HuH-7.5 (cell line): ENCODE measurements around the gene VAV3.
"Not testable (repeated sequence)": the region's sequence is repeated elsewhere in the genome, so short reads cannot be mapped to it uniquely, and the experiment has no call there.

Source experiments
- DNase-seq: peaks from one replicate; pipeline ENCODE4 v3.0.0; 2011; ENCODE audit warnings: low spot score

The VAV3 gene

DNA sequence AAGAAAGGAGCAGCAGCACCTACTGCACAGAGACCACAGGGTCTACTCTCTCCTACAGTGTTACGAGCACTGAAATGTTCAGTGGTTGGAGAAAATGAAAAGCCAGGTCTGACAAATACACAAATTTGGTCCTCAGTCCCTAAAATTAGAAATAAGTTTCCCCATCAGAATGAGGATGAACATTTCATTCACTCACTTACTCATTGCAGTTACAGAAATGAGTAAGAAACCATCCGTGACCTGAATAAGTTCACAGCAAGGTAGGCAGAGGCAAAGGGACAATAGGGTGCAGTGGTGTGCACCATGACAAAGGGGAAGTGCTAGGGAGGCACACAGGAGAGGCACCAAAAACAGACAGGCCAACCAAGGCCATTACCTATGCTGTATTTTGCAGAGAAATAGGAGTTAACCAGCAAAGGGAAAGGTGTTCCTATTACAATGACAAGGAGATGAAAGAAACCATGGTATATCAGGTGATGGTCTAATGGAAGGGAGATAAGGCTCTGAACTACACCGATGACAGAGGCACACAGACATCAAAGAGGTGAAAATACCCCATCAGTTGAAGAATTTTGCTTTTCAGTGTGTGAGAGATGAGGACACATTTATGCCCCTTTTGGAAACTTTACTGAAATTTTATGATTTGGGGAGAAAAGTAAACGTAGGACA lies 29.4 kb downstream of the VAV3 start:
- DNase-seq: no peak

DNA sequence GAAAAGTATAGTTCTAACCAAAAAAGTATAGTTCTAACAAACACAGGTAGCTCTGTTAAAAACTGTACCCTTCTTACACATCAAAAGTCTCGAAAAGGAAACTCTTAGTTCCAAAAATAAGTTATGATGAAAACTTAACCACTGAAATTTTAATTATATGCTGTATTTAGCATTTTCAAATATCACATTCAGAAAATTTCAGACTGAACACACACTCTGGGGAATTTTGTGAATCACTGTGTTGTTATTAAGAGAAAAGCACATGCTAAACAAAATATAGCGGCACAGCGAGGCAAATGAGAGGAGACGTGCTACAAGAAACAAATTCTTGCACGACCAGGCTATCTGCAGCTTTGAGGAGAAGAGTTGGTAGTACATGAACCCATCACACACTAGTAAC lies 30.4 kb downstream of the VAV3 start:
- DNase-seq: no peak

DNA sequence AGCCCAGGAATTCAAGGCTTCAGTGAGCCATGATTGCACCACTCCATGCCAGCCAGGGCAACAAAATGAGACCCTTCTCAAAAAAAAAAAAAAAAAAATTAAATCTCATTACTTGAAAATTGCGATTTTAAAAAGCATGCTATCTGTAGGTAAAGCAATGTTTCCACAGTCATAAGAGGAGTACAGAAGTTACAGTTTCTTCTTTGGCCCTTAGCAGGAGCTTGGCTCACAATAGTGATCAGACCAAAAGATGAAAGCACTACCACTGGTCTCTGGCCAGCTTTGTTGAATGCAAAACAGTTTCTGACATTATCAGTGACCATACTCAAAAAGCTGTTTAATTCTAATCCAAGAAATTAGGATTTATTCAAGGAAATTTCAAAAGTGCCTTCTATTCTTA lies 31.2 kb downstream of the VAV3 start:
- no peak for DNase-seq

DNA sequence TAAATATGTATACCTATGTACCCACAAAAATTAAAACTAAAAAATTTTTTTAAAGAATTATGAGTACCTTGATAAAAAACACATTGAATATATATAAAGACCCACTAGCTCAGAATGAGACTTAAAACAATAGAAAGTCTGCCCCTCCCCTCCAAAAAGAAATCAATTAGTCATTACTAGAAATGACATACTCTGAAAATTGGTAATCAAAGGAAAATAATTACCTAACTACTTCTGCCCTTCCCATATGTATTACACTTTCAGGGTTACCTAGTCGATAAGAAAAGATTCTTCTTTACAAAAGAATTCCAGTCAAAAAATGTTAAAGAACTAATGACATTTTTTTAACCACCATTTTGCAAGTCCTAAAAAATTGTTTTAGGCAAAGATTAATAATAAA lies 34.7 kb downstream of the VAV3 start:
- DNase-seq: no peak

DNA sequence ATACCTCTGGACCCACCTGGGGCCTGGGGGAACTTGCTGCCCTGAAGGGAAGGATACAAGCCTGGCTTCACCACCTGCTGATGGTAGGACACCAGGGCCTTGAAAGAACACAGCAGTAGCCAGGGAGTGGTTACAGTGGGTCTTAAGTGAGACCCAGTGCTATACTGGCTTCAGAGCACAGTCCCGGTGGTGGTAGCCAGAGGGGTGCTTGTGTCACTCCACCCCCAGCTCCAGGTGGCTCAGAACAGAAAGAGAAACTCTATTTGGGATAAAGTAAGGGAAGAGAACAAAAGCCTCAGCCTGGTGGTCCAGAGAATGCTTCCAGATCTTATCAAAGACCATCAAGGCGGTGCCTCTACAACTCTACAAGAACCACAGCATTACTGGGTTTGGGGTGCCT lies 37.2 kb downstream of the VAV3 start:
- no peak for DNase-seq

DNA sequence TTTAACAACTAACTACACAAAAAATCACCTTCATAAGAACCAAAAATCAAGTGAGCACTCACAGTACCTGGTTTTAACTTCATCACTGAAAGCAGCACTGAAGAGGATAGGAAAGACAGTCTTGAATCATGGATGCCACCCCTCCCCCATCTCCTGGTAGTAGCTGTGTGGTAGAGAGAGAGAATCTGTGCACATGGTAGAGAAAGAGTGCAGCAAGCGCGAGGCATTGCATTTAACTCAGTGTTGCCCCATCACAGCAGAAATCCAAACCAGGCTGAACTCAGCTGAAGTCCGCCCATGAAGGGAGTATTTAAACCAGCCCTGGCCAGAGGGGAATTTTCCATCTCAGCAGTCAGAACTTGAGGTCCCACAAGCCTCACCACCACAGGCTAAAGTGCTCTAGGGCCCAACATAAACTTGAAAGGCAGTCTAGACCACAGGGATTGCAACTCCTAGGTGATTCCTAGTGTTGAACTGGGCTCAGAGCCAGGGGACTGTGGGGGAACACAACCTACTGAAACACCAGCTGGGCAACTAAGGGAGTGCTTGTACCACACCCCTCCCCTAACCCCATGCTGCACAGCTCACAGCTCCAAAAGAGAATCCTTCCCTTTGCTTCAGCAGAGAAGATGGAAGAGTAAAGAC lies 38.4 kb downstream of the VAV3 start:
- DNase-seq: no peak

DNA sequence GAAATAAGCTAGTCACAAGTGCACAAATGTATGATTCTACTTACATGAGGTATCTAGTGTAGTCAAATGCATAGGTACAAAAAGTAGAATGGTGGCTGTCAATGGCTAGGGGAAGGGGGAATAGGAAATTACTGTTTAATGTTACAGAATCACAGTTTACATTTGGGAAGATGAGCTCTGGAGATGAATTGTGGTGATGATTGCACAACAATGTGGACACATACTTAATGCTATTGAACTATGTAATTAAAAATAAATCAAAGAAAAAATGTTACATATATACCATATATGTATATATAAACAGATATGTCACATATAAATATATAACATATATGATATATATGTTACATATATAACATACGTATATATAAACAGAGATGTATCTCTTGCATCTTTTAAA lies 39.4 kb downstream of the VAV3 start:
- DNase-seq: no peak

DNA sequence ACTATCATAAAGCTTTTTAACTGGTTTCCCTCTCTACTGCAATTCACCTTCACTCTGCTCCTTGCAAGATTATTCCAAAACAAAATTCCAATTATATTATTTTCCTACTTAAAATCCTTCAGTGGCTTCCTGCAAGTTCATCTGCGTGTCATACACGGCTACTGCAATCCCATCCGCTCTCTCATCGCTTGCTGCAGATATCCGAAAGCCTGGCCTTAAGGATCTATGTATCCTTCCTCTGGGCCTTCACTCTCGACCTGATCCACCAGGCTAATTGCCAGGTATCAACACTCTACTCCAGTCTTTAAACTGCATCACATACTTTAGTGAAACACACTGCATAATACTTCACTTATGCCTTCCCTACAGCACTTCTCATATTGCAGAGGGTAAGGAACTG lies 44.0 kb downstream of the VAV3 start:
- DNase-seq: no peak

DNA sequence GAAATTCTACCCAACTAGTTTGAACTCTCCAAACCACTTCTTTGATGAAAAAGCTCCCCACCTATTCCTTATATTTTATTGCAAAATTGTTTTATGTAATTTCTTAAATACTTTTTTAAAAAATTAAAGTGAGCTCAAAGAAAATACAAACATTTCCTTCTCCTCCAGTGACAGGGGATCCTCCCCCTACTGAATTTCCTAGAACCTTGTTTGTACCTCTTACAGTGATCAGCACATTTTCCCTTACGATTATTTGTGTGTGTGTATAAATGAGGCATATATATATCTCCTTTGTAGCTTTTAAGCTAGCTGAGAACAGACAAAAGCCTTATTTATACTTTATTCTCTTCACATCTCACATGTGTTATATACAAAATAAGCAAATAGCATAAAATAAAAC lies 44.4 kb downstream of the VAV3 start:
- no peak for DNase-seq

DNA sequence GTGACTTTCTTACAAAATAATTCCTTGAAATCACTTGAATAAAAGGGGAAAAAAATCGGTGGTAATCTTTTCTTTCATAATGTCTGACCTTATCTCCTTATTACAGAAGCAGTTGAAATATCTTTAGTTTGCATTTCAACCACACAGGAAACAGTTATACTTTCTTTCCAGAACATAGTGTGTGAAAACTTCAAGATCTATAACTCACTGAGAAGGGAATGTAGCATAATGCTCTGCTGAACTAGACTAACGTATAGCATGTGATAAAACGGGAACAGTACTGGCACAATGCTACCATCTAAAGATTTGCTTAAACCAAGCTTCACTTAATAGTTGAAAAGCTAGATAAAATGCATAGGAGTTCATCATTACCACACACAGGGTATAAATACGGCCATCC lies 45.0 kb downstream of the VAV3 start:
- DNase-seq: no peak

DNA sequence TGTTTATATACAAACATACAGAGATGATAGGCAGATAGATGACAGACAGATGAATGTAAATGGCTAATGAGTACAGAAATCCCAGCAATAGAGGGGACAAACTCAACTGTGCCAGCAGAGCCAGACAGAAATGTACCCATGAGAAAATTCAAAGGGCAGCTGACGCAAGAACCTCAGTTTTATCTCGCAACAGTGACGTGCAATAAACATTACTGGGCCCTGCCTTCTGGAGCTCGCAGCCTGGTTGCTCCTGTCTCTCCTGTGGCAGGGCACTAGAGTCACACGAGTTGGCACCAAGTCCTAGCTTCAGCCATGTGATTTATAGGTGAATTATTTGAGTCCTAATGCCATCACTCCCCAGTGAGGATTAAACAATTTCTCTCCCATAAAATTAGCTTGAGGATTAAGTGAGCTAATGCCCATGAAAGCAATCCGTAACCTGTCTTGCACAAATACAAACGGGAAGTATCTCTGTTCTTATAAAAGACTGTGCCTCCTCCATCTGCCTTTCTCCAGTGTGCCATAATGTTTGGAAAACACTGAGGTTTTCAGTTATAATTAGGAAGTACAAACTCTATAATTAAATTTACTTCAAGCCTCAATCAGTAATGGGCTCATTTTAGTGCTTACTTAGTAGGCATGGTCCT lies 50.7 kb downstream of the VAV3 start:
- DNase-seq: no peak

DNA sequence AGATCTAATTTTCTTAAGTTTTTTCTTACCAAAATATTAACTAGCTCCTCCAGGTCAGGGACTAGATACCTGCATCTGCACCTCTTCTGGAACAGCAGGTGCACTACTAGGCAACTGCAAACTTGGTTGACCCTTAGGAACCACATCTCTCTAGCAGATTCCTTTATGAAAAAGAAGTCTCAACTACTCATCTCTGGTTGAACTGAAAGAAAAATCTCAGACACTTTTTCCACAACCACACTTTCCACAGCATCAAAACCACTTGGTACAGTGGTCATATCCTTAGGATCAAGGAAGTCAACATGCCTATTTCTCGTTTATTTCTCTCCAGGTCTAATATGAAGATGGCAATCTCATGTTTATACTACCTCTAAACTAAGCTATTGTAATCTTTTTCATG lies 52.3 kb downstream of the VAV3 start:
- DNase-seq: no peak

DNA sequence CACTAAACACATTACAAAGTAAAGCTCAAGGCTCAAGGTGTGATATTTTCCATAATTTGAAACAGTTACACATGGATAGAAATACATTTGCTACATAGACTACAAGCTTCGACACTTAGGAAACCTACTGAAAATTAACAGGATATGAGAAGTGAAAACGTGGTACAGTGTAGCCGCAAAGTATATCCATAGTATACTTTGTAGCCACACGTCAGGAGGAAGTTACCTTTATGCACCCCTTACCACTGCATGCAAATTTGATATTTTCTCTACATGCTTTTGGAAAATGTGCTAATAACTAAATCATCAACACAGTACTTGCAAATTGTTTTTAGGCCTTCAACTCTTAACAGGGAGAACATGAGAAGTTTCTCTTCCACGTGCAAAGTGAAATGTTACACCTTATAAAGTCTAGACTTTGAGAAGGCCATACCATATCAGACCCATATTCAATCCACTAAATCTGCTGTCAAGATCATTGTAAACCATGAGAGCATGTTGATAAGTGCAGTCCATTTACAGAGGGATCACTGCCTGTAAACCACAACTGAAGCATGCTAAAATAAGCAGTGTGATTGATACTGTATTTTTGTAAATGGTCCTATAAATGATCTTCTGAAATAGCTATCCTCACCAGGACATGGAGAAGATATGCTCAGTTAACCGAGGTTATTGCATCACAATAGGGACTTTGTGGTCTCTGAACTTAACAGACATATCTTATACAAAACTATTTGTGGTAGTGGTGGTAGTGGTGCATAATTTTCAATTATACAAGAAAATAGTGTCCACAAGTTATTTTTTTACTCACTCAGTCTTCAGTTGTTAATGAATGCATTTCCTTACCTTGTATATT lies 64.7 kb downstream of the VAV3 start:
- no peak for DNase-seq

DNA sequence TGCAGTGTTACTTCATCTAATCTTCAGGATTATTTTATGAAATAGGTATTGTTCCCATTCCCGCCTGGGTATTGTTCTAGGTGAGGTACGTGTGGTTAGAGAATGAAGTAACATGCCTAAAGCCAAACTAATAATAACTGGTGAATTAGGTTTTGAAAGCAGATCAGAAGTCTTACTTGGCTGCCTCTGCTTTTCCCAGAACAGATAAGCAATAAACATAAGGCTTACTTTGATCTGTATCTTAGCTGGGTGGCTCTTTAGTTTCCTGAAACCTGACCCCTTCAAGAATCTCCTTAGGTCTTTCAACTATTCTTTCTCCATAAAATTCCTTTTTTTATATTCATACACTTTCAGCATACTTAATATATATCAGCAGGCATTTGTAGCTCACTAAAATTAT lies 65.3 kb downstream of the VAV3 start:
- no peak for DNase-seq

DNA sequence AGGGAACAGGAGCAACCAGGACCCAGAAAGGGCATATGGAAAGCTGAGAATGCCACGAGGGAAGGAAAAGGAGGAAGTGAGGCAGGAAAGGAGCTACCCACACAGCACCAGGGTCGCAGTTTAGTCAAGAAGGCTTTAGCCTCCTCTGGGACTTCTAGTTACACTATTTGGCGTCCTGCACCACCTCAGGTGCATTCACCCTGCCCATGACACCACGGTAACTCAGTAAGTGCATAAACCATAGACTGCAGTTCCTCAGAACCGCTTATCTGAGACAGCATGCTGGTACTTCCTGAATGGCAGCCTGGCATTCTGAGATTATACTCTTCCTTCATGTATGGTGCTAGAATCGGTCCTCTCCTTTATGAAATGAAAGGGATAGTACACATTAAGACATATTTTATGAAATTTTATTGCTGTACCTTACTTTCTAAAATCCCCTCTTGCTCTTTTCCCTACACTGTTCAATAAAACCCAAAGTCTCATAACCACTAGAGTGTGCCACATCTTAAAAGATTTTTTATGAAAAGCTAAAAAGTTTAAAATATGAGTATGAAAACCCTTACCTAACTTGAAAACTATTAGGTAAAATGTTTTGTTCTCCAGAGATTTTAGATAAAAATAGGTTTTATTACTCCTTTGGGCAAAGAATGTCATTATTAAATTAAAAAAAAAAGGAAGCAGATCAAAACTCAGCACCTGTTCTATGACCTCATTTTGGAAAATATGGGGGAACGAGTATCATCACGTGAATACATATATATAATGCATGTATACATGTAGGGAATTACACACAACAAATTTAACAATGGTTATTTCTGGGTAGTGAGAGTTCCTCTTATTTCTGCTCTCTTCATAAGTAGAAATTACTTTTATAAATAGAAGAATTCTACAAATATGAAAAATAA lies 67.3 kb downstream of the VAV3 start:
- no peak for DNase-seq

DNA sequence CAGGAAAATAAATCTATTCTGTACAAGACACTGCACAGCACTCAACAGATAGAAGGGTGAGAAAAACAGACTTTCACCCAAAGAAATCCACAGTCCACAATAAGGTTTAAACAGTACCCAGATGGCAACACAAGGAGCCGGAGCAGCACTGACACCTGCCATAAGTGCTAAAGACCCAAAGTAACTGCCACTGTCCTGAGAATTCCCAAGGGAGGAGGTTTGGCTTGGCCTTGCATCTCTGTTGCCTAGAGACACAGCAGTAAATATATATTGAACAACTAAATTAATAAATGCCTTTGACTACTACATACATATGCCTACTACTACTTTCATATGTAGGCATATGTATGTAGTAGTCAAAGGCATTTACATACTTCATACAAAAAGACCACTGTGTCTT lies 68.0 kb downstream of the VAV3 start:
- DNase-seq: no peak

DNA sequence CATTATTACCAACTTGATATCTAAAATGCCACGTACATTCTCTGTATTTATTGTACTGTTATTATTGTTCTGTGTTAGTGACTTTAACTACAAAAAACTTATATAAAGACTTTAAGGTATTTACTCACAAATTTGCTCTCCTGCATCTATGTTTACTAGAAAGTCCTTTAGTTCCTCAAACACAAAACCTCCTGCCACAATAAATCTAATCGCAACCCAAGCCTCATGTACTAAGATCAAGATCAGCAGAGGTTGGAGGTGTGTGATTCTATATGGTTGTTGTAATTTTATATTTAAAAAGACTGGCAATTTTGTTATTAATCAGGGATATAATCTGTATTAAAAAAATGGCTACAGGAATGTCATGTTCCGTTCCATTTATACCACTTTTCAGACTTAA lies 68.6 kb downstream of the VAV3 start:
- DNase-seq: no peak

DNA sequence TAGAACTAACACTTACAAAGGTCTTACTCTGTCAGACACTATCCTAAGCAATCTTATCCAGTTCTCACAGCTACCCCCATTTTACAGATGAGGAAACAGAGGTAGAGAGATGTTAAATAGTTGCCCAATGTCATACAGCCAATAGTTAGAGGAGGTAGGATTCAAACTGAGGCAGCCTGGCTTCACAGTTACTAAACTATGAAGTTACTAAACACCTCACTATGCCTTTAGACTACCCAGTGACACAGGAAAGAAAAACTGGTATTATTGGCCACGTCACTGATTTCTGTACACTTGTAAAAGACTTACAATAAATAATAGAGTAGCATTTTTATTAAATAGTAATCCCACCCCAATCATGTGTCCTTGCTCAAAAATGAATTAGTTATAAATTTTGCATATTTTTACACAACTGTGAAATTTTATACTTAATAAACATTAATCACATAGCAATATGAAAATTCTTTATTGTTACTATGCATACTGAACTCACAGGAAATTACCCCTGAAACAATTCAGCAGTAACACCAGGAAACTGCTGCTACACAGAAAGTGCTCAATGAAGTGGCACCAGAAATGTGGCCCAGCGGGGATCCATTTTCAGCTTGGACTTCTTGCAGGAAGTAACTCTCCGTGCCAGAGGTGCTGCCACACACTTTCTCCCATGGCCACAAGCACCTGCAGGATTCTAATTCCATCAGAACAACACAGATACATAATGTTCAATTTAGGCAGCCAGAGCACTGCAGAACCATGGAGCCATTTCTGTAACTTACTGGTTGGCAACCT lies 69.4 kb downstream of the VAV3 start:
- DNase-seq: no peak

DNA sequence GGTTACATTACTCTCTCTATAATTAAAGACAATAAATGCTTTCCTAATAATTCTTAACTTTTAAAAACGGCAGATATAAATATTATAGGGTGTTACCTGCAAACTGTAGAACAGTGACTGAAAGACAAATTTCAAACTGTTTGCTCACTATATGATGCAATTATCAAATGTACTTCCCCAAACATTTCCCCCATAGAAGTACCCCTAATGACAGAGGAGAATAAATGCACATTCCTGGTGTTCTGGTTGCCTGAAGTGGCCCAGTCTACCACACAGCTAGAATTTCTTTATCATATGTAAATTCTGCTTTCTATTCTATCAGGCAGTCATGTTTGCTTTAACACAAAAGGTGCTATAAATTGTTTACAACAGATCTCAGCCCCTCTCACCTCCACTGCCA lies 70.4 kb downstream of the VAV3 start:
- DNase-seq: no peak

DNA sequence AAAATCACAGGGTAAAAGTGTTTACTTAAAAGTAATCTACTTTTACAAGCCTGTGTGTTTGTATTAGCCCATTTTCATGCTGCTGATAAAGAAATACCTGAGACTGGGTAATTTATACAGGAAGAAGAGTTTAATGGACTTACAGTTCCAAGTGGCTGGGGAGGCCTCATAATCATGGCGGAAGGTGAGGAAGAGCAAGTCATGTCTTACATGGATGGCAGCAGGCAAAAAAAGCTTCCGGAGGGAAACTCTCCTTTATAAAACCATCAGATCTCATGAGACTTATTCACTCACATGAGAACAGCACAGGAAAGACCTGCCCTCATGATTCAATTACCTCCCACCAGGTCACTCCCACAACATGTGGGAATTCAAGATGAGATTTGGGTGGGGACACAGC lies 71.6 kb downstream of the VAV3 start:
- not testable (repeated sequence) for DNase-seq

DNA sequence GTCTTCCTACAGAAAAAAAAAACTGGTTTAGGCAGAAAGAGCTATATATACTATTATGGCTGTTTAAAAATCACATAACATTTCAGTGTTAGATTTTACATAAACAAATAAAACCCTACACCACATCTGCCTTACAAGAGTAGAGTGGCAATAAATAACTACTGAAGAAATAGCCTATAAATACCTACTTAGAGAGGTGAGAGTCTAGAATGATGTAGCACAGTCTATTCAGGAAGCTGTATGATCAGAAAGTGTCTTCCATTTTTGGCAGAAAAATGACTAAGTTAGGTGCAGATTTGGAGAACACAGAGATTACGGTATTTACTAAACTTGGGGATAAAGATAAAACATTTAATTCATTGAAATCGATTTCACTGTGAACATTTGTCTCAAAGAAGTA lies 75.5 kb downstream of the VAV3 start:
- DNase-seq: no peak
